HG03558 (cell line): ENCODE results near the gene ETNK2.
"Not testable (repeated sequence)": the region's sequence is repeated elsewhere in the genome, so short reads cannot be mapped to it uniquely, and the experiment has no call there.

Experiments used
- ATAC-seq: cut with Tn5 transposase; IDR thresholded peaks from one replicate; pipeline ENCODE4 v1.9.1; 2021; ENCODE audit warnings: moderate number of reproducible peaks; ENCODE audit not compliant: unreplicated experiment; ENCODE audit errors: extremely low read depth

The ETNK2 gene

GRCh38 chr1:204105131-204105515, 46.7 kb downstream of the ETNK2 start:
- ATAC-seq = no peak

- no peak for ATAC-seq
Measured at GRCh38 chr1:204104331-204105130, 47.3 kb downstream of the ETNK2 start.

- no peak for ATAC-seq
Measured at GRCh38 chr1:204103431-204103741, 48.5 kb downstream of the ETNK2 start.

GRCh38 chr1:204102739-204103430, 49.0 kb downstream of the ETNK2 start:
- no peak for ATAC-seq

GRCh38 chr1:204102029-204102611, 49.7 kb downstream of the ETNK2 start:
- no peak for ATAC-seq

GRCh38 chr1:204099754-204100153, 52.1 kb downstream of the ETNK2 start:
- ATAC-seq = not testable (repeated sequence)

GRCh38 chr1:204098683-204099082, 53.2 kb downstream of the ETNK2 start:
- no peak for ATAC-seq

GRCh38 chr1:204096931-204097330, 54.9 kb downstream of the ETNK2 start:
- ATAC-seq = no peak

- ATAC-seq = no peak
Measured at GRCh38 chr1:204094856-204095634, 56.8 kb downstream of the ETNK2 start.

GRCh38 chr1:204094313-204094729, 57.5 kb downstream of the ETNK2 start:
- ATAC-seq = no peak

- no peak for ATAC-seq
Measured at GRCh38 chr1:204093781-204094180, 58.1 kb downstream of the ETNK2 start.

GRCh38 chr1:204093421-204093717, 58.5 kb downstream of the ETNK2 start:
- ATAC-seq = no peak

- ATAC-seq = no peak
Measured at GRCh38 chr1:204092632-204093420, 59.0 kb downstream of the ETNK2 start.

GRCh38 chr1:204091787-204092312, 60.0 kb downstream of the ETNK2 start:
- ATAC-seq = no peak

- no peak for ATAC-seq
Measured at GRCh38 chr1:204091066-204091465, 60.8 kb downstream of the ETNK2 start.

- ATAC-seq = not testable (repeated sequence)
Measured at GRCh38 chr1:204090132-204090531, 61.7 kb downstream of the ETNK2 start.

- ATAC-seq = no peak
Measured at GRCh38 chr1:204089044-204089751, 62.6 kb downstream of the ETNK2 start.

GRCh38 chr1:204088596-204088995, 63.2 kb downstream of the ETNK2 start:
- no peak for ATAC-seq

- ATAC-seq = no peak
Measured at GRCh38 chr1:204087893-204088528, 63.8 kb downstream of the ETNK2 start.
